Measurements from ENCODE around the gene CLCN3.

Gene CLCN3

DNA sequence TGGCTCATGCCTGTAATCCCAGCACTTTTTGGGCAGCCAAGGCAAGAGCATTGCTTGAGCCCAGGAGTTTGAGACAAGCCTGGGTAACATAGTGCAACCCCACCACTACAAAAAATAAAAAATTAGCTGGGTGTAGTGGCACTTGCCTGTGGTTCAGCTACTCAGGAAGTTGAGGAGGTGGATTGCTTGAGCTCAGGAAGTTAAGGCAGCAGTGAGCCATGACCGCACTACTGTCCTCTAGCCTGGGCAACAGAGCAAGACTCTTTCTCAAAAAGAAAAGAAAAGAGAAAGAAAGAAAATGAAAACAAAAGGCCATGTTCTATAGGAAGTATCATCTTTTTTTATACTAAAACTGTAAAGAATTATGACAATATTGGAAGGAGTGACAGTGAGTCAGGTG lies 46.5 kb upstream of the CLCN3 start:
- no peaks in the 10 kb centered on the region for H3K27me3 ChIP-seq (ENCODE audit: insufficient read depth, low read length, poor library complexity, severe bottlenecking)
- H3K9me2 ChIP-seq (replicated peaks; ENCODE audit: low read depth, low read length) = no peaks in the 10 kb centered on the region
- no peak for TF ChIP-seq EZH2phosphoT487 (IDR thresholded peaks at IDR 0.05; ENCODE audit: borderline replicate concordance)
- TF ChIP-seq, protein P1, sequence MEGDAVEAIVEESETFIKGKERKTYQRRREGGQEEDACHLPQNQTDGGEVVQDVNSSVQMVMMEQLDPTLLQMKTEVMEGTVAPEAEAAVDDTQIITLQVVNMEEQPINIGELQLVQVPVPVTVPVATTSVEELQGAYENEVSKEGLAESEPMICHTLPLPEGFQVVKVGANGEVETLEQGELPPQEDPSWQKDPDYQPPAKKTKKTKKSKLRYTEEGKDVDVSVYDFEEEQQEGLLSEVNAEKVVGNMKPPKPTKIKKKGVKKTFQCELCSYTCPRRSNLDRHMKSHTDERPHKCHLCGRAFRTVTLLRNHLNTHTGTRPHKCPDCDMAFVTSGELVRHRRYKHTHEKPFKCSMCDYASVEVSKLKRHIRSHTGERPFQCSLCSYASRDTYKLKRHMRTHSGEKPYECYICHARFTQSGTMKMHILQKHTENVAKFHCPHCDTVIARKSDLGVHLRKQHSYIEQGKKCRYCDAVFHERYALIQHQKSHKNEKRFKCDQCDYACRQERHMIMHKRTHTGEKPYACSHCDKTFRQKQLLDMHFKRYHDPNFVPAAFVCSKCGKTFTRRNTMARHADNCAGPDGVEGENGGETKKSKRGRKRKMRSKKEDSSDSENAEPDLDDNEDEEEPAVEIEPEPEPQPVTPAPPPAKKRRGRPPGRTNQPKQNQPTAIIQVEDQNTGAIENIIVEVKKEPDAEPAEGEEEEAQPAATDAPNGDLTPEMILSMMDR (conservative IDR thresholded peaks at IDR 0.05; ENCODE audit: low read length) = no peak
- peaks cover 11% of the 10 kb centered on the region for H3K4me1 ChIP-seq (ENCODE audit: insufficient read depth, low read length, poor library complexity, severe bottlenecking)
- no peaks in the 10 kb centered on the region for H3F3A ChIP-seq (ENCODE audit: low read depth)
- H3K4me3 ChIP-seq (ENCODE audit: low read length, poor library complexity, severe bottlenecking) = no peak overlapping the region
- no peak overlapping the region for H2AFZ ChIP-seq (ENCODE audit: low read length)
- peaks cover 17% of the 10 kb centered on the region; the same call in 1 of the 2 replicates for H3K36me3 ChIP-seq (ENCODE audit: insufficient read depth, low read length)
- H3K79me2 ChIP-seq (ENCODE audit: insufficient read depth, low read length) = no peaks in the 10 kb centered on the region
- H4K20me1 ChIP-seq (ENCODE audit: insufficient read depth, low read length, poor library complexity, severe bottlenecking) = no peaks in the 10 kb centered on the region
- no peak overlapping the region for H3K9ac ChIP-seq (ENCODE audit: low read depth, low read length, poor library complexity, severe bottlenecking)
- H3K9me3 ChIP-seq (ENCODE audit: insufficient read depth, low read depth, low read length) = no peaks in the 10 kb centered on the region
- no peak overlapping the region for H3K4me2 ChIP-seq (ENCODE audit: low read depth, low read length, poor library complexity, severe bottlenecking)

DNA sequence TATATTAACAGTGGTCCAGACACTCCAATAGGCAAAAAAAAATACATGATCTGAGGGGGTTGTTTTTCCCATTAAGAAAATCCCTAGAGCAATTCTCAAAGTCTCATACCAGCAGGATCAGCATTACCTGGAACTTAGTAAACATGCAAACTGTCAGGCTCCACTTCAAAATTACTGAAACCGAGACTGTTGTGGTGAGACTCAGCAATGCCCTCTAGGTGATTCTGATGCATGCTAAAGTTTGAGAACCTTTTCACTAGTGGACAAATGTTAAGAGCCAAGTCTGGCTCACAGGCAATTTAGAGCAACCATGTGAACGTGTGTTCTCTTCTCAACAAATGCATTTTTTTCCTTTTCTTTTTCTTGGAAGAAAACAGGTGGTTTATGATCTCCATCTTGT lies 38.2 kb upstream of the CLCN3 start:
- no peak overlapping the region for H3K4me2 ChIP-seq (ENCODE audit: low read depth, low read length, poor library complexity, severe bottlenecking)
- H3K9ac ChIP-seq (ENCODE audit: low read depth, low read length, poor library complexity, severe bottlenecking) = no peak overlapping the region
- H3K79me2 ChIP-seq (ENCODE audit: insufficient read depth, low read length) = no peaks in the 10 kb centered on the region
- no peaks in the 10 kb centered on the region for H4K20me1 ChIP-seq (ENCODE audit: insufficient read depth, low read length, poor library complexity, severe bottlenecking)
- H3K4me1 ChIP-seq (ENCODE audit: insufficient read depth, low read length, poor library complexity, severe bottlenecking) = no peaks in the 10 kb centered on the region
- H3K36me3 ChIP-seq (ENCODE audit: insufficient read depth, low read length) = peaks cover 7% of the 10 kb centered on the region; the same call in 1 of the 2 replicates
- no peak overlapping the region for H2AFZ ChIP-seq (ENCODE audit: low read length)
- H3K27me3 ChIP-seq (ENCODE audit: insufficient read depth, low read length, poor library complexity, severe bottlenecking) = no peaks in the 10 kb centered on the region
- no peak overlapping the region for H3K4me3 ChIP-seq (ENCODE audit: low read length, poor library complexity, severe bottlenecking)
- no peaks in the 10 kb centered on the region for H3K9me2 ChIP-seq (replicated peaks; ENCODE audit: low read depth, low read length)
- no peaks in the 10 kb centered on the region for H3K9me3 ChIP-seq (ENCODE audit: insufficient read depth, low read depth, low read length)
- no peaks in the 10 kb centered on the region for H3F3A ChIP-seq (ENCODE audit: low read depth)
- TF ChIP-seq, protein P1 (conservative IDR thresholded peaks at IDR 0.05; ENCODE audit: low read length) = no peak
- TF ChIP-seq EZH2phosphoT487 (IDR thresholded peaks at IDR 0.05; ENCODE audit: borderline replicate concordance) = no peak

DNA sequence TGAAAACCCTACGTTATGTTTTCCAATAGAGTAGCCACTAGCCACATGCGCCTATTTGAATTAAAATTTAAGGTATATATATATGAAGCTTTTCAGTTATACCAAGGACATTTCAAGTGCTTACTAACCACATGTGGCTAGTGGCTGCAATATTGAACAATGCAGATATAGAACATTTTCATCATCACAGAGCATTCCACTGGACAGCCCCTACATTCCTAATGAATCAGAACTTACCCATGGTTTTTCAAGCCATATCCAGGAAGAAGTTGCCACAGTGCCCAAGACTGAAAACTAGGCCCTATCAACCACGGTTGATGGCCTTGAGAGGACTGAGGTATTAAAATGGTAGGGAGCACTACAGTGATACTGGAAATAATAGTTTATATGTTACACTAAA lies 37.7 kb upstream of the CLCN3 start:
- Histone ChIP-seq H3K9me2 (replicated peaks; ENCODE audit: low read depth, low read length) (no peaks in the 10 kb centered on the region), H3K36me3 (ENCODE audit: insufficient read depth, low read length) (peaks cover 7% of the 10 kb centered on the region; the same call in 1 of the 2 replicates), H2AFZ (ENCODE audit: low read length) (no peak overlapping the region), H3K79me2 (ENCODE audit: insufficient read depth, low read length) (no peaks in the 10 kb centered on the region), H4K20me1 (ENCODE audit: insufficient read depth, low read length, poor library complexity, severe bottlenecking) (no peaks in the 10 kb centered on the region), H3K4me3 (ENCODE audit: low read length, poor library complexity, severe bottlenecking) (no peak overlapping the region), H3K27me3 (ENCODE audit: insufficient read depth, low read length, poor library complexity, severe bottlenecking) (no peaks in the 10 kb centered on the region), H3K9me3 (ENCODE audit: insufficient read depth, low read depth, low read length) (no peaks in the 10 kb centered on the region), H3F3A (ENCODE audit: low read depth) (no peaks in the 10 kb centered on the region), H3K4me2 (ENCODE audit: low read depth, low read length, poor library complexity, severe bottlenecking) (no peak overlapping the region), H3K4me1 (ENCODE audit: insufficient read depth, low read length, poor library complexity, severe bottlenecking) (no peaks in the 10 kb centered on the region), H3K9ac (ENCODE audit: low read depth, low read length, poor library complexity, severe bottlenecking) (no peak overlapping the region)
- TF ChIP-seq, protein P1 (conservative IDR thresholded peaks at IDR 0.05; ENCODE audit: low read length) = no peak
- TF ChIP-seq EZH2phosphoT487 (IDR thresholded peaks at IDR 0.05; ENCODE audit: borderline replicate concordance) = no peak

All from Loucy (cell line).